NCI-H1105 (cell line): Measurements from ENCODE around the gene DNAJC1.
A peak's percentile ranks its signal among the peaks of the same experiment; 100 is the strongest.
"Not testable (repeated sequence)": the region's sequence is repeated elsewhere in the genome, so short reads cannot be mapped to it uniquely, and the experiment has no call there.

Experiments used
- DNase-seq: peaks from one replicate; lab custom pipeline; 2025; lab: John Stamatoyannopoulos, UW

DNAJC1 gene

DNA sequence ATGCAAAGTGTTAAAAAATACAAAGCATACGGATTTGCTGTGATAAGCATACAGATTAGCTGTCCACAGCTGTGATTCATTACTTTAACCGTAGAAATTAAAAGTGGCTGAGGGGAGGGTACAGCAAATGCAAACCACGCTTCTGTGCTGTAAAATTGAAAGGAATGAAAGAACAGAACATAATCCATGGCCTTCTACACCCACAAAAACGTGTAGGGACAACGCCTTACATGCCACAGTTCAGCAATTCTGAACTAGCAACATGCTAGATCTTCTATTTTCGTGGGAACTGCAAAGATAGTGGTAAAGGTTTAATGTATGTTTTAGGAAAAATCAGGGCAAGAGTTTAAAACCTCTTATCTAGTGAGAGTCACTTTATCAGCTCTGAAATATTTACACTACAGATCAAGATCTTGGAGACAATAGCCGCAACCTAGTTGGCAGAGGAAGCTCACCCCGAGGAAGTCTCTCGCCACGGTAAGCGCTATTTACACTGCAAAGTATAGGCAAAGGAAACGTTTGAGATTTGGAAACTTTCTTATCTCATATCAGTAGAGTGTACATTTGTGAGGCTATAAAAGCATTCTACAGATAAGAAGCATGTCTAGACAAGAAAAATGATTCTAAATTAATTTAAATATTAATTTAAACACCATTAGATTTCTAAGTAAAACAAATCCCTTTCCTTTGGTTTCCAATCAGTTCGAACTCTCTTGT, 275.9 kb downstream of the DNAJC1 start:
- DNase-seq = no peak

DNA sequence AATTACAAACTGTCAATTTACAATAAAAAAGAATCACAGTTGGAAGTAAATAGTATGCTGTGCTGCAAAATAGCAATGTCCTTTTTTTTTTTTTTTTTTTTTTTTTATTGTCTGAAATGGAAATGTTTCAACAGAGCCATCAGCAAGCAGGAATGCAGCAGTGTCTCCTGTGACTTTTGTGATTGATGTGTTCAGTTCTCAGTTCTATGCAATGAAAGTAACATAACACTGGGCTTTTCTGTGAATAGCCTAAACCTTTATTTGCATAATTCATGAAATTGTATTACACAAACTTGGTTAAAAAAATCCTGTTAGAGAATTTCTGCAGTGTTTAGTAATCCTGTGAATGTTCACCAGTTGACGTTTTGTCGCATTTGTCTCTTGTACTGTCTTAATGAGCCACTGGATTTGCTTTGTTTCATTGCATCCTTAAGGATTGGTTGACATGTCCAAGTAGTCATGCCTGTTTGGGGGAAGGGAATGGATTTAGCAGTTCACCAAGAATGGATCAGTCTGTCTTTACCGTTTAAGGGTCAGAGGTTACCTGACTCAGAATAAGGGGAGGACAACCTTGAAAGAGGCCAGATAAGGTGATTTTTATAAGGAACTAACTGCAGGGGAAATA, 276.8 kb downstream of the DNAJC1 start:
- DNase-seq = no peak

GRCh38 chr10:21724687-21725367, 278.7 kb downstream of the DNAJC1 start:
- peak; percentile 95 for DNase-seq

DNA sequence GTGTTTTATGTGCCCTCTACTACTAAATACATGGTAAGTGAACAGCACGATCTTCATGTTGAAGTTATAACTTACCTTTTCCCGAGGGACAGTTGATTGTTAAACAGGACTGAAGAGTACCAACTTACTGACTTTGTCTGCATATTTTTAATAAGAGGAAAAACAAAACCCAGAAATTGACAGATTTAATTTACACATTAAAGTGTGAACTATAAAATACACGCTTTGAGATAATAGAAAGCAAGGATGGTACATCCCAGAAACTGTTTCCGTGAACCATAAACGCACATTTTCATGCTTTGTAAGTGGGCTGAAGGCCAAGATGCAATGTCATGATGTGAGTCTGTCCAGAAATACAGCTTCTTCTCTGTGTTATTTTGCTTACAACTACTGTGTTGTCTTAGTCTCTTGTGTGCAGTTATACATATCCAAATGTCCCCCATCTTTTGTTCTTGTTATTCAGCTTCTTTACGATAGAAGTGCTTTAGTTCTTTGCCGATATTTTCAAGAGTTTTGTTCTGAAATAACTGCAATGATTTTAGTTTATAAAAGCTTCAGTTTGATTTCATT, 279.4 kb downstream of the DNAJC1 start:
- no peak for DNase-seq

- DNase-seq = no peak
These were observed 281.3 kb downstream of the DNAJC1 start for GRCh38 chr10:21722209-21722608.

DNA sequence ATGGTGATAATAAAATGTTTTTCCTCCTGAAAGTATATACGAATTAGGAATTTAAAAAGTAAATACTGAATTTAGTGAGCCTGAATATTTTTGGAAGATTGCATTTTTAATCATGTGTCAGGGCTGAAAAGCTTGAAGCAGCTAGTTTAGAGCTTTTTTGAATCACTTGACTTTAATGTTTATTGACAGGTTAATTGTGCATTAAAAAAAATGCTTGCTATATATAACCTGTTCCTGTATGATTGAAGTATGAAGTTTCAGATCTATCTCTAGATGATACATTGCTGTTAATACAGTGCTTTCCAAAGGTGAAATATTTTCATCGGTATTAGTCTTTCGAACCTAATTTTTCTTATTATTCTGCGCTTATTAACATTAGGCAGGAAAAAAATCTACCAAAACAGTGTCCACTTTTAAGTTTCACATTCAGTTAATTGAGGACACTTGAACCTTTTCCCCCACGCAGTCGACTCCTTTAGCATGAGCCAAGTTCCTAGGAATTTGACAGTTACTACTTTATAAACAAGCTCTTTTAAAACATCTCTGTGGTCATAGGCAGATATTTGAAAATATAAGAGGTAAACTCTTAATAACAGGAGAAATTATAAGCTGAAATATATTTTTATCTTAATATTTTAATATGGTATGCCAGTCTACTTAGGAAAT, 282.4 kb downstream of the DNAJC1 start:
- DNase-seq = no peak

- DNase-seq = no peak
These were observed 283.4 kb downstream of the DNAJC1 start for GRCh38 chr10:21720090-21720489.

DNA sequence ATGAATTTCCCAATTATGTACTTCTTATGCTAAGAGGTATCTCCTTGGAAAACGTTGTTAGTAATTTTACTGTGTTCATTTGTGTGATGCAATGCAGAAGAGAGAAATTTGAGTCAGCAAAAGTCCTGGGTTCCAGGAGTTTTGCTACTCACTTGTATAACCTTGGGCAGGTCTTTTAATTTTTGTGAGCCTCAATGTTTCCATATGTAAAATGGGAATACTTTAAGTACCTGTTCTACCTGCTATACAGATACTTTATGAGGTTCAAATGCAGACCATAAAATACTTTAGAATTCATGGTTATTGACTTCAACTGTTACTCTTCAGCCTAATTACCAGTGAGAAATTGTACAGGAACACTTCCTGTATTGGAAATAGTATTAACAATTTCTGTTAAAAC, 284.0 kb downstream of the DNAJC1 start:
- no peak for DNase-seq

DNA sequence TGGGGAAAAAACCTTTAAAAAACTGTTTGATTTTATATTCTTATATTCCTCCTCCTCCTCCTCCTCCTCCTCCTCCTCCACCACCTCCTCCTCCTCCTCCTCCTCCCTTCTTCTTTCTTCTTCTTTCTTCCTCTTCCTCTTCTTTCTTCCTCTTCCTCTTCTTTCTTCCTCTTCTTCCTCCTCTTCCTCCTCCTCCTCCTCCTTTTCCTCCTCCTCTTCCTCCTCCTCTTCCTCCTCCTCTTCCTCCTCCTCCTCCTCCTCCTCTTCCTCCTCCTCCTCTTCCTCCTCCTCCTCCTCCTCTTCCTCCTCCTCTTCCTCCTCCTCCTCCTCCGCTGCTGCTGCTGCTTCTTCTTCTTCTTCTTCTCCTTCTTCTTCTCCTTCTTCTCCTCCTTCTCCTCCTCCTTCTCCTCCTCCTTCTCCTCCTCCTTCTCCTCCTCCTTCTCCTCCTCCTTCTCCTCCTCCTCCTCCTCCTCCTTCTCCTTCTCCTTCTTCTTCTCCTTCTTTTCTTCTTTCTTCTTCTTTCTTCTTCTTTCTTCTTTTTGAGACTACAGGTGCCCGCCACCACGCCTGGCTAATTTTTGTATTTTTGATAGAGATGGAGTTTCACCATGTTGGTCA, 286.0 kb downstream of the DNAJC1 start:
- not testable (repeated sequence) for DNase-seq

DNA sequence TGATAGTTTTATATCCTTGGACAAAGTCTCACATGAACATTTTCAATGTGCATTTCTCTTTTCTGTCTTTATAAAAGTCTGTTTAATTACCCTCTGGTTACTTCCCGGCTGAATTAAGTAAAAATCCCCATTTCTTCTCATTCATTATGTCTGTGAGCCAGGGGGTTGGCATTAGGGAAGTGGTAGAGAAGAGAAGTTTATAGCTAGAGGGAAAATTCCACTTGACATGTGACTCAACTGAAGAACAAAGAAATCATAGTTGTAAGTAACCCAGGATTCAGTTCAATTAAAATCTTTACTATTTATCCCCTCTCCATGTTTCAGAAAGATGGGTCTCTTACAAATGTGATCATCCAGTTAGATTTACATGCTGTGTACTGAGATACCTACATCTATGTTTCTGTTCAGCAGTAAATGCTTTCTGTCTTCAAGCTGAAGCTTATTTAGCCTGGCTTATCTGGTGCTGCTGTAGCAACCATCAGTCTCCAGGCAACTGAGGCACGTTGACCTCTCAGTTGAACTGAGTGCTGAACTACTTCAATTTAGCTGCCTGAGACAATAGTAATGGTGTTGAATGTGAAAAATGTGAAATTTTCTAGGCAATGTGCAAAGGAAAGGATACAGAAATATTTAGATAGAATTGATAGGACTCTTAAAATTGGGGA, 287.9 kb downstream of the DNAJC1 start:
- DNase-seq = no peak

- DNase-seq = no peak
These were observed 290.6 kb downstream of the DNAJC1 start for GRCh38 chr10:21712975-21713374.

- no peak for DNase-seq
These were observed 296.0 kb downstream of the DNAJC1 start for GRCh38 chr10:21707498-21707897.
